ENCODE results near the gene VPS26B.
"Not testable (repeated sequence)": the region's sequence is repeated elsewhere in the genome, so short reads cannot be mapped to it uniquely, and the experiment has no call there.

The VPS26B gene

GRCh38 chr11:134283461-134284230 lies 59.2 kb downstream of the VPS26B start:
- no peak for DNase-seq

DNA sequence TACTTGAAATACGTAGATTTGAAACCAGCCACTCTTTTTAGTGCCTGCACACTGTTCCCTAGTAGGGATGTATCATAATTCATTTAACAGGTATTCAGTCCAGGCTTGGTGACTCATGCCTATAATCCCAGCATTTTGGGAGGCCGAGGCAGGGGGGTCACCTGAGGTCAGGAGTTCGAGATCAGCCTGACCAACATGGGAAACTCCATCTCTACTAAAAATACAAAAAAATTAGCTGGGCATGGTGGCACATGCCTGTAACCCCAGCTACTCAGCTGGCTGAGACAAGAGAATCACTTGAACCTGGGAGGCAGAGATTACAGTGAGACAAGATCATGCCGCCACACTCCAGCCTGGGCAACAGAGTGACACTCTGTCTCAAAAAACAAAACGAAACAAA lies 59.9 kb downstream of the VPS26B start:
- not testable (repeated sequence) for DNase-seq

DNA sequence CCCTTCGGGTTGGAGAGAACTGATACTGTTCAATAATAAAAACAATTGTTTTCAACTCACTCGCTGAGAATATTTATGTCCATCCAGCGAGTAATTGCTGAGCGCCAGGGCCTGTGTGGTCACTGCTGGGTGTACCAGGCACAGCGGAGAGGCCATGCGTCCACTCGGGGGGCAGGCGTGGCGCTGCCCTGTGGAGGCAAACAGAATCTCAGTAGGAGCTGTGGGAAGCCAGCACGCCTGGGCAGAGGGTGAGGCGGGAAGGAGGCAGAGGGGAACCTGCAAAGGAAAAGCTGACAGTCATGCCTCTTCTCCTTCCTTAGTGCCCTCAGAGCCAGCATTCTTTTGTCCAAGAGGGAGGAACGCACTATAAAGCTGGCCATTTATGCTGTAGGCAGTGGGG lies 63.1 kb downstream of the VPS26B start:
- DNase-seq, result no peak

DNA sequence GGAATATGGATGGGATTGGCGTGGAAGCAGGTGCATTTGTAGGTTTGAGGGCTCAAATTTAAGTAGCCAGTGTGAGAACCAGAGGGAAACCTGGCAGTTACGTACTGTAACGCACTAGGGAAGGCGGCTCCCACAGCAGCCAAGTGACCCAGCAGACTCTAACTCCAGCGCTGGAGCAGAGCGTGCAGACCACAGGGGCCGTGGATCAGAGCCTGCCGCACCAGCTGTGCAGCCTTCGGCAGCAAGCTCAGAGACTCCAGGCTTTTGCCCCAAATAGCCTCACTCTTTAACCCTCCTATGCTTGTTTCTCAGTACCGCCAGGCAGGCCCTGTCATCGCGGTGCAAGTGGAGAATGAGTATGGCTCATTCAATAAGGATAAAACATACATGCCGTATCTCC lies 64.0 kb downstream of the VPS26B start:
- DNase-seq, result no peak

DNA sequence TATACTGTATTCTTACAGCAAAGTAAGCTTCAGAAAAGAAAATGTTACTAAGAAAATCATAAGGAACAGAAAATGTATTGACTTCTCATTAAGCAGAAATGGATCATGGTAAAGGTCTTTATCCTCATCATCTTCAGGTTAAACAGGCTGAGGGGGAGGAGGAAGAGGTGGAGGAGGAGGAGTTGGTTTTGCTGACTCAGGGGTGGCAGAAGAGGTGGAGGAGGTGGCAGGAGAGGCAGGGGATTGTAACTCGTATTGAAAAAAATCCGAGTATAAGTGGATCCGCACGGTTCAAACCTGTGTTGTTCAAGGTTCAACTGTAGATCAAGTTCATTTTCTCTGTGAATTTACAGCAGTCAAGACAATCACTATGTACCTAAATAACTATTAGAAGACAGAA lies 64.7 kb downstream of the VPS26B start:
- DNase-seq, result no peak

- no peak for DNase-seq
Observed at GRCh38 chr11:134289789-134290188, 65.3 kb downstream of the VPS26B start.

DNA sequence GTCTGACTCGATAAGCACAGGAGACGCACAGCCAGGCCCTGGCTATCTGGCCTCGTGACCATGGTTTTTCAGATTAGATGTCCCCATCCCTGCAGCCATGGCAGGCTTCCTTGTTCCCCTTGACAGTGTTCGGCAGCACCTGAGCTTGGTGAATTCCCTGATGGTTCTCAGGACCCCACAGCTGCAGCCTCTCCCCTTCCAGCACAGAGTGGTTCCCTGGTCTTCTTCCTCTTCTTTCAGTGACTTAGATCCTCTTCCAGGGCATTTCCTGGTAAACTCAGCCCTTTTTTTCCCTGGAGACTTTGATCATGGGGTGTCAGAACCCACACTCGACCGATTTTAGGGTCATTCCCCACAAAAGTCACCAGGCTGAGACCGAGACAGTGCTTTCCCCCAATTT lies 66.2 kb downstream of the VPS26B start:
- no peak for DNase-seq

GRCh38 chr11:134291196-134291595 lies 66.7 kb downstream of the VPS26B start:
- DNase-seq, result no peak

GRCh38 chr11:134292661-134293060 lies 68.2 kb downstream of the VPS26B start:
- DNase-seq, result no peak

DNA sequence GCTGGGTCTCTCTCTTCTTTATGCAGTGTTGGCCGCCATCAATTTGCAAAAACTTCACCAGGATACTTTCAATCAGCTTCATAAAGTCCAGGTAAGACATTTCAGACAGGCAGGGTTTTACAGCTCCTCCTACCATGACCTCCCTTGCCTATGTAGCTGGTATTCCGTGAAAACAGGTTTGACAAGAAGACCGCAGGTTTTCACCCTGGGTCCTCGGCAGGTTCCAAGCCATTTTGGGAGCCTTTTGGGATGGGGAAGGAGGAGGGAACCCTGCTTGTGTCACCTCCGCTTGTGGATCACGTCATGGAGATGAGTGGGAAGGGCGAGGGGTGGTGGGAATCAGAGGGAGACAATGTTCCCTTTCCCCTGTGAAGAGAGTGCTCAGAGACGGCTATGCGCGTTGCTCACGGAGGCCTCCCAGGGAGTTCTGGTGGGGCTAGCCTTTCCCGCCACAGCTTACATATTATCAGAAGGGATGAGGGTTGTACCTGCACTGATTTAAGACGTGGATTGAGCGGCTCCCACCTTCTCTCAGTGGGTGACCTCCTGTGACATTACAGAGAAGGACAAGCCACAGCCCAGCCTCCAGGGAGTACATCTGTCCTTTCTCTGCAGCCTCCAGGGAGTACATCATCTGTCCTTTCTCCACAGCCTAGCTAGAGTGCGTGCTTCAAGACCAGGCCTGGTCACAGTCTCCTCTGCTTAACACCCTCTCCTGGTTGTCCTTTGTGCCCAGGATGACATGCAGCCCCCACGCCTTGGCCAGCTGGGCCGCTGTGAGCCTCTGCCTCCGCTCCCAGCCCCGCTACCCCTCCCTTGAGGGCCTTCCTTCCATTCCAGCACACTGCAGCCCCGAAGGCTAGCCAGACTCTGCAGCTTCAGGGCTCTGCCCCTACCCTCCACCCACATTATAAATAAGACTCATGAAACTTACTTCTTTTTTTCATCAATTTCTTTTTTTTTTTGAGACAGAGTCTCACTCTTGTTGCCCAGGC lies 68.9 kb downstream of the VPS26B start:
- no peak for DNase-seq

- no peak for DNase-seq
Observed at GRCh38 chr11:134294664-134295063, 70.2 kb downstream of the VPS26B start.
